ENCODE measurements around the gene RHOT2.
A peak's percentile ranks its signal among the peaks of the same experiment; 100 is the strongest.

Gene RHOT2

GRCh38 chr16:694863-695354 lies 27.0 kb downstream of the RHOT2 start:
- POLR2A ChIA-PET: no interaction called here
- no peaks in the 10 kb centered on the region for H3K9me3 ChIP-seq (ENCODE audit: control extremely low read depth in 1 of 5, control insufficient read depth in 4 of 5, insufficient read depth in 2 of 5, low read depth in 1 of 5, low read length in 4 of 5)
- peaks cover 0 to 25% (median 21%) of the 10 kb centered on the region in 4 experiments for H3K4me1 ChIP-seq (ENCODE audit: control extremely low read depth in 1 of 4, control insufficient read depth in 4 of 4, insufficient read depth in 4 of 4, low read length in 3 of 4)
- no peak for DNase-seq
- H3K27ac ChIP-seq (ENCODE audit: insufficient read depth in 1 of 2, low read depth in 1 of 2, low read length in 2 of 2, poor library complexity in 1 of 2, severe bottlenecking in 2 of 2): no peak overlapping the region
- H3K4me3 ChIP-seq (ENCODE audit: control insufficient read depth in 1 of 7, extremely low read depth in 1 of 7, insufficient read depth in 4 of 7, low read depth in 2 of 7, low read length in 6 of 7): peak overlapping the region in 2 of 7 experiments; percentile 46 to 61
- no peaks in the 10 kb centered on the region for H3K36me3 ChIP-seq (ENCODE audit: control insufficient read depth in 4 of 4, insufficient read depth in 4 of 4, low read length in 3 of 4)
- CTCF ChIA-PET: interaction anchor here (1.1 to 2.2 kb wide), 2 partner anchors 10 to 16 kb away, joined by 3 to 6 read pairs; partner anchors contain the start of gene FBXL16
- peaks cover 3 to 85% (median 15%) of the 10 kb centered on the region in 5 experiments for H3K27me3 ChIP-seq (replicated peaks in 2 of 5; ENCODE audit: control insufficient read depth in 4 of 5, insufficient read depth in 5 of 5, low read length in 4 of 5)
- 1% methylated on average over 22 of the region's 37 CpGs for WGBS (ENCODE audit: insufficient coverage)

- peak overlapping the region in 4 of 7 experiments; percentile 6 to 61 (median 57) for H3K4me3 ChIP-seq (ENCODE audit: control insufficient read depth in 1 of 7, extremely low read depth in 1 of 7, insufficient read depth in 4 of 7, low read depth in 2 of 7, low read length in 6 of 7)
- DNase-seq: peak in 1 of 3 donors; percentile 55
- H3K9me3 ChIP-seq (ENCODE audit: control extremely low read depth in 1 of 5, control insufficient read depth in 4 of 5, insufficient read depth in 2 of 5, low read depth in 1 of 5, low read length in 4 of 5): no peaks in the 10 kb centered on the region
- peaks cover 0 to 24% (median 21%) of the 10 kb centered on the region in 4 experiments for H3K4me1 ChIP-seq (ENCODE audit: control extremely low read depth in 1 of 4, control insufficient read depth in 4 of 4, insufficient read depth in 4 of 4, low read length in 3 of 4)
- peaks cover 3 to 91% (median 15%) of the 10 kb centered on the region in 5 experiments for H3K27me3 ChIP-seq (replicated peaks in 2 of 5; ENCODE audit: control insufficient read depth in 4 of 5, insufficient read depth in 5 of 5, low read length in 4 of 5)
- CTCF ChIA-PET: interaction anchor here (1.1 to 2.2 kb wide), 3 partner anchors 9 to 15 kb away, joined by 3 to 7 read pairs (median 6); partner anchors contain the start of gene FBXL16
- H3K27ac ChIP-seq (ENCODE audit: insufficient read depth in 1 of 2, low read depth in 1 of 2, low read length in 2 of 2, poor library complexity in 1 of 2, severe bottlenecking in 2 of 2): no peak overlapping the region
- no peaks in the 10 kb centered on the region for H3K36me3 ChIP-seq (ENCODE audit: control insufficient read depth in 4 of 4, insufficient read depth in 4 of 4, low read length in 3 of 4)
- 3% methylated on average over 71 of the region's 71 CpGs for WGBS (ENCODE audit: insufficient coverage)
- POLR2A ChIA-PET: interaction anchor here (0.7 kb wide), 1 partner anchor 15 kb away, joined by 3 read pairs; the partner anchor contains the start of gene STUB1
Observed at GRCh38 chr16:695355-696089, 27.6 kb downstream of the RHOT2 start.

DNA sequence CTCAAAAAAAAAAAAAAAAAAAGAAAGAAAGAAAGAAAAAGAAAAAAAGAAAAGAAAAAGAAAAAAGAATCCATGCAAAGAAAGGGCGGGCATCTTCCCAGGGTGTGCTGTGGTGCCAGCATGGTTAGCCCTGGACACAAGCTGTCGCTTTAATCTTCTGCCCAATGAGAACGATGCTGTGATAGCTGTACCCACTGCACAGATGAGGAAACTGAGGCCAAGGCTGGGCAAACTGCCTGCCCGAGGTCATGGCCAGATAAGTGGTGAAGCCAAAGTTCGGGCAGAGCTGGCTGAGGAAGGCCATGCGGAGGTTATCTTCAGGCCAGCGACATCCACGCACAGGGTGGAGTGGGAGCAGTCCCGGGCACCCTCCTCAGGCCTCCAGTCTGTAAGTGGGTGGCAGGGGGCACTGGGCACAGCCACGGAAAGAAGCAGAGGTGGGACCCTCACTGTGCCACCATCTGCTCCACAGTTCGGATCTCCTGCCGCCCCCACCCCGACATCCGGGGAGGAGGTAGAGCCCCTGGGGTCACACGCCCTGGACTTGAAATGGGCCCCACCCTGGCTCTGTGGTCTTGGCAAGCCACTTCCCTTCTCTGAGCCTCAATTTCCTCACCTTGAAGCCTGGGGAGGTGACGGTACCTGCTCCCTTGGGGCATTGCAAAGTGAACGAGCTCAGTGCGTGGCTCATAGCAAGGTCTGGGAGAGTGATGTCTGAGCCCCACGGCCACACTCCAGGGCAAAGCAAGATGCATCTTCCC lies 31.2 kb downstream of the RHOT2 start:
- DNase-seq: no peak
- ChIA-PET CTCF (interaction anchor here (1.2 kb wide), 1 partner anchor 13 kb away, joined by 4 read pairs; no protein-coding TSS in a partner anchor), POLR2A (no interaction called here)
- 80% methylated on average over 17 of the region's 19 CpGs for WGBS (ENCODE audit: insufficient coverage)
- Histone ChIP-seq H3K4me1 (ENCODE audit: control extremely low read depth in 1 of 4, control insufficient read depth in 4 of 4, insufficient read depth in 4 of 4, low read length in 3 of 4) (peaks cover 0 to 20% (median 17%) of the 10 kb centered on the region in 4 experiments), H3K27ac (ENCODE audit: insufficient read depth in 1 of 2, low read depth in 1 of 2, low read length in 2 of 2, poor library complexity in 1 of 2, severe bottlenecking in 2 of 2) (no peak overlapping the region), H3K36me3 (ENCODE audit: control insufficient read depth in 4 of 4, insufficient read depth in 4 of 4, low read length in 3 of 4) (no peaks in the 10 kb centered on the region), H3K4me3 (ENCODE audit: control insufficient read depth in 1 of 7, extremely low read depth in 1 of 7, insufficient read depth in 4 of 7, low read depth in 2 of 7, low read length in 6 of 7) (no peak overlapping the region), H3K9me3 (ENCODE audit: control extremely low read depth in 1 of 5, control insufficient read depth in 4 of 5, insufficient read depth in 2 of 5, low read depth in 1 of 5, low read length in 4 of 5) (no peaks in the 10 kb centered on the region), H3K27me3 (replicated peaks in 2 of 5; ENCODE audit: control insufficient read depth in 4 of 5, insufficient read depth in 5 of 5, low read length in 4 of 5) (peaks cover 0 to 97% (median 26%) of the 10 kb centered on the region in 5 experiments)

DNA sequence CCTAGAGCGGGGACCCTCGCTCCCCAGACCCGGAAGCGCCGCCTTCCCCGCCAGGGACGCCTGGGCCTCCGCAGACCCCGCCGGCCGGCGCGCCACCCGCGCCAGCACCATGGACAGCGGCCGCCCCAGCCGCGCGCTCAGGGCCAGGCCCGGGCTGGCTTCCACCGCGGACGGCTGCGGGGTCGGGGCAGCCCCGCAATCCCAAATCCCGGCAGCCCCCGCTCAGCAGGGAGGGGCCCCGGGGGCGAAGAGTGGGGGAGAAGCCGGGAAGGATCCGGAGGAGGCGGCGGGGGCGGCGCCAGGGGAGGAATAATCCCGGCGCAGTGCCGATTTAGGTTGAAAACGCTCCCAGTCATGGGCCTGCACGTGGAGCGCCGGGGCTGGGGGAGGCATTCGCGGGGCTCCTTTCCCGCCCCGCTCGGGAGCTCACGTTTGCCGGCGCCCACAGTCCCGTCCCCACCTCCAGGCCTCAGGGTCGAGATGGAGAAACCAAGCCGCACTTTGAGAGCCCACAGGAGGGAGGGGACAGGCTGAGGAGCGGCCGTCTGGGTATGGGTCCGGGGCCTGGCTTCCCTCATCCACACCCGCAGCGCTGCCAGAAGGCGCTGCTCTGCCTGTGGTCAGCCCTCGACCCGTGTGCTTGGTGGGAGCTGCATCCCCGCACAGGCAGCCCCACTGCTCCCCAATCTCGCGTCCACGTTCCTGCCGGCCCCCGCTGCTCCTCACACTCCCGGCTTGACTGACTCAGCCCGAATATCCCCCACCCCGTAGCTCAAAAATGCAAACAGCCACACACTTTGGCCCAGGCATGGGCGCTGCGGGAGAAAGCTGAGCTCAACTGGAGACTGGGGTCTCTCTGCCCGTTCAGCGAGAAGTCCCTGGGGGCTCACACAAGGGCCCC lies 33.0 kb downstream of the RHOT2 start:
- peak in 2 of 3 donors; percentile 53 for DNase-seq

GRCh38 chr16:702341-702740 lies 34.4 kb downstream of the RHOT2 start:
- no peak overlapping the region for H3K27ac ChIP-seq (ENCODE audit: insufficient read depth in 1 of 2, low read depth in 1 of 2, low read length in 2 of 2, poor library complexity in 1 of 2, severe bottlenecking in 2 of 2)
- POLR2A ChIA-PET: interaction anchor here (0.6 to 0.7 kb wide), 2 partner anchors 12 to 816 kb away, joined by 3 read pairs; partner anchors contain the start of gene WDR24
- no peaks in the 10 kb centered on the region for H3K36me3 ChIP-seq (ENCODE audit: control insufficient read depth in 4 of 4, insufficient read depth in 4 of 4, low read length in 3 of 4)
- no peaks in the 10 kb centered on the region for H3K9me3 ChIP-seq (ENCODE audit: control extremely low read depth in 1 of 5, control insufficient read depth in 4 of 5, insufficient read depth in 2 of 5, low read depth in 1 of 5, low read length in 4 of 5)
- peaks cover 0 to 96% (median 29%) of the 10 kb centered on the region in 5 experiments for H3K27me3 ChIP-seq (replicated peaks in 2 of 5; ENCODE audit: control insufficient read depth in 4 of 5, insufficient read depth in 5 of 5, low read length in 4 of 5)
- H3K4me3 ChIP-seq (ENCODE audit: control insufficient read depth in 1 of 7, extremely low read depth in 1 of 7, insufficient read depth in 4 of 7, low read depth in 2 of 7, low read length in 6 of 7): no peak overlapping the region
- peaks cover 0 to 9% (median 3%) of the 10 kb centered on the region in 4 experiments for H3K4me1 ChIP-seq (ENCODE audit: control extremely low read depth in 1 of 4, control insufficient read depth in 4 of 4, insufficient read depth in 4 of 4, low read length in 3 of 4)
- no peak for DNase-seq
- 93% methylated on average over 13 of the region's 19 CpGs for WGBS (ENCODE audit: insufficient coverage)
- CTCF ChIA-PET: interaction anchor here (1.0 to 1.8 kb wide), 6 partner anchors 9 to 80 kb away, joined by 3 to 7 read pairs (median 3); no protein-coding TSS in a partner anchor

More for the DNA sequence above, 33.0 kb downstream of the RHOT2 start:
- CTCF ChIA-PET: interaction anchor here (1.4 kb wide), 2 partner anchors 10 to 31 kb away, joined by 3 read pairs; no protein-coding TSS in a partner anchor
- Histone ChIP-seq H3K9me3 (ENCODE audit: control extremely low read depth in 1 of 5, control insufficient read depth in 4 of 5, insufficient read depth in 2 of 5, low read depth in 1 of 5, low read length in 4 of 5) (no peaks in the 10 kb centered on the region), H3K4me1 (ENCODE audit: control extremely low read depth in 1 of 4, control insufficient read depth in 4 of 4, insufficient read depth in 4 of 4, low read length in 3 of 4) (peaks cover 0 to 7% (median 3%) of the 10 kb centered on the region in 4 experiments), H3K4me3 (ENCODE audit: control insufficient read depth in 1 of 7, extremely low read depth in 1 of 7, insufficient read depth in 4 of 7, low read depth in 2 of 7, low read length in 6 of 7) (no peak overlapping the region), H3K27ac (ENCODE audit: insufficient read depth in 1 of 2, low read depth in 1 of 2, low read length in 2 of 2, poor library complexity in 1 of 2, severe bottlenecking in 2 of 2) (no peak overlapping the region), H3K27me3 (replicated peaks in 2 of 5; ENCODE audit: control insufficient read depth in 4 of 5, insufficient read depth in 5 of 5, low read length in 4 of 5) (peaks cover 0 to 94% (median 30%) of the 10 kb centered on the region in 5 experiments), H3K36me3 (ENCODE audit: control insufficient read depth in 4 of 4, insufficient read depth in 4 of 4, low read length in 3 of 4) (no peaks in the 10 kb centered on the region)
- POLR2A ChIA-PET: no interaction called here
- WGBS (ENCODE audit: insufficient coverage): 6% methylated on average over 62 of the region's 76 CpGs

- H3K4me1 ChIP-seq (ENCODE audit: control extremely low read depth in 1 of 4, control insufficient read depth in 4 of 4, insufficient read depth in 4 of 4, low read length in 3 of 4): peaks cover 0 to 9% (median 3%) of the 10 kb centered on the region in 4 experiments
- WGBS (ENCODE audit: insufficient coverage): 88% methylated on average over 12 of the region's 12 CpGs
- H3K9me3 ChIP-seq (ENCODE audit: control extremely low read depth in 1 of 5, control insufficient read depth in 4 of 5, insufficient read depth in 2 of 5, low read depth in 1 of 5, low read length in 4 of 5): no peaks in the 10 kb centered on the region
- no peaks in the 10 kb centered on the region for H3K36me3 ChIP-seq (ENCODE audit: control insufficient read depth in 4 of 4, insufficient read depth in 4 of 4, low read length in 3 of 4)
- DNase-seq: no peak
- ChIA-PET POLR2A (no interaction called here), CTCF (interaction anchor here (1.3 to 2.6 kb wide), 3 partner anchors 8 to 11 kb away, joined by 4 to 7 read pairs (median 6); no protein-coding TSS in a partner anchor)
- H3K4me3 ChIP-seq (ENCODE audit: control insufficient read depth in 1 of 7, extremely low read depth in 1 of 7, insufficient read depth in 4 of 7, low read depth in 2 of 7, low read length in 6 of 7): no peak overlapping the region
- H3K27ac ChIP-seq (ENCODE audit: insufficient read depth in 1 of 2, low read depth in 1 of 2, low read length in 2 of 2, poor library complexity in 1 of 2, severe bottlenecking in 2 of 2): no peak overlapping the region
- H3K27me3 ChIP-seq (replicated peaks in 2 of 5; ENCODE audit: control insufficient read depth in 4 of 5, insufficient read depth in 5 of 5, low read length in 4 of 5): peaks cover 0 to 97% (median 29%) of the 10 kb centered on the region in 5 experiments
Observed at GRCh38 chr16:703406-703805, 35.5 kb downstream of the RHOT2 start.
